C1 segment of cervical spinal cord (tissue), 14 donors: ENCODE data around the gene KCNK10.
"Not testable (repeated sequence)": the region's sequence is repeated elsewhere in the genome, so short reads cannot be mapped to it uniquely, and the experiment has no call there.

Source experiments
- DNase-seq, 14 donors: peaks; one replicate each; lab custom pipeline; 2025; lab: John Stamatoyannopoulos, UW

Gene KCNK10

GRCh38 chr14:88270776-88271175, 52.3 kb downstream of the KCNK10 start:
- no peak for DNase-seq

- no peak for DNase-seq
These were observed 53.2 kb downstream of the KCNK10 start for GRCh38 chr14:88269806-88270420.

GRCh38 chr14:88266474-88266873, 56.6 kb downstream of the KCNK10 start:
- no peak for DNase-seq

GRCh38 chr14:88264116-88264515, 59.0 kb downstream of the KCNK10 start:
- no peak for DNase-seq

GRCh38 chr14:88261302-88261701, 61.8 kb downstream of the KCNK10 start:
- not testable (repeated sequence) for DNase-seq

GRCh38 chr14:88258021-88258420, 65.0 kb downstream of the KCNK10 start:
- no peak for DNase-seq

- no peak for DNase-seq
These were observed 65.8 kb downstream of the KCNK10 start for GRCh38 chr14:88256997-88257950.

GRCh38 chr14:88255798-88256197, 67.3 kb downstream of the KCNK10 start:
- no peak for DNase-seq

- DNase-seq = no peak
These were observed 67.9 kb downstream of the KCNK10 start for GRCh38 chr14:88255196-88255595.

- no peak for DNase-seq
These were observed 70.6 kb downstream of the KCNK10 start for GRCh38 chr14:88252498-88252897.

- DNase-seq = no peak
These were observed 71.4 kb downstream of the KCNK10 start for GRCh38 chr14:88251650-88252049.

GRCh38 chr14:88249266-88249665, 73.8 kb downstream of the KCNK10 start:
- no peak for DNase-seq

- no peak for DNase-seq
These were observed 74.5 kb downstream of the KCNK10 start for GRCh38 chr14:88248606-88249005.

GRCh38 chr14:88247228-88247627, 75.8 kb downstream of the KCNK10 start:
- no peak for DNase-seq

- peak in 1 of 14 donors; percentile 26 for DNase-seq
These were observed 77.7 kb downstream of the KCNK10 start for GRCh38 chr14:88245321-88245720.

GRCh38 chr14:88243946-88244345, 79.1 kb downstream of the KCNK10 start:
- DNase-seq = no peak

- peak in 1 of 14 donors; percentile 93 for DNase-seq
These were observed 80.6 kb downstream of the KCNK10 start for GRCh38 chr14:88242446-88242845.

- peak in 1 of 14 donors; percentile 60 for DNase-seq
These were observed 81.3 kb downstream of the KCNK10 start for GRCh38 chr14:88241810-88242209.

- DNase-seq = no peak
These were observed 88.6 kb downstream of the KCNK10 start for GRCh38 chr14:88234442-88234841.

- peak in 1 of 14 donors; percentile 27 for DNase-seq
These were observed 89.2 kb downstream of the KCNK10 start for GRCh38 chr14:88233915-88234314.

GRCh38 chr14:88232771-88233170, 90.3 kb downstream of the KCNK10 start:
- peak in 1 of 14 donors; percentile 78 for DNase-seq

GRCh38 chr14:88231603-88232002, 91.5 kb downstream of the KCNK10 start:
- peak in 1 of 14 donors; percentile 37 for DNase-seq

- no peak for DNase-seq
These were observed 93.6 kb downstream of the KCNK10 start for GRCh38 chr14:88229428-88229827.
